Measurements from ENCODE around the gene ANKK1.

Gene ANKK1

GRCh38 chr11:113387605-113388211 lies at the start of gene ANKK1:
TSS of gene ANKK1 (plus strand) at chr11:113387779. CDS start at chr11:113387885, 106 bp downstream.
- DNase-seq (ENCODE audit: low read depth), result no peak

GRCh38 chr11:113338730-113339129 lies 48.8 kb upstream of the ANKK1 start:
- DNase-seq (ENCODE audit: low read depth), result no peak

- DNase-seq (ENCODE audit: low read depth), result no peak
These were observed 47.5 kb upstream of the ANKK1 start for GRCh38 chr11:113339929-113340589.

GRCh38 chr11:113341388-113342165 lies 46.0 kb upstream of the ANKK1 start:
- DNase-seq (ENCODE audit: low read depth), result no peak

GRCh38 chr11:113345978-113346377 lies 41.6 kb upstream of the ANKK1 start:
- no peak for DNase-seq (ENCODE audit: low read depth)

- DNase-seq (ENCODE audit: low read depth), result no peak
These were observed 38.1 kb upstream of the ANKK1 start for GRCh38 chr11:113349528-113349927.

GRCh38 chr11:113350336-113351067 lies 37.1 kb upstream of the ANKK1 start:
- DNase-seq (ENCODE audit: low read depth), result no peak

GRCh38 chr11:113351068-113351450 lies 36.5 kb upstream of the ANKK1 start:
- no peak for DNase-seq (ENCODE audit: low read depth)

- no peak for DNase-seq (ENCODE audit: low read depth)
These were observed 36.1 kb upstream of the ANKK1 start for GRCh38 chr11:113351480-113351879.

GRCh38 chr11:113356203-113356602 lies 31.4 kb upstream of the ANKK1 start:
- DNase-seq (ENCODE audit: low read depth), result no peak

GRCh38 chr11:113363406-113363805 lies 24.2 kb upstream of the ANKK1 start:
- DNase-seq (ENCODE audit: low read depth), result no peak

GRCh38 chr11:113363996-113364641 lies 23.5 kb upstream of the ANKK1 start:
- no peak for DNase-seq (ENCODE audit: low read depth)

- no peak for DNase-seq (ENCODE audit: low read depth)
These were observed 21.7 kb upstream of the ANKK1 start for GRCh38 chr11:113365895-113366294.

GRCh38 chr11:113369411-113369810 lies 18.2 kb upstream of the ANKK1 start:
- no peak for DNase-seq (ENCODE audit: low read depth)

GRCh38 chr11:113370634-113371033 lies 16.9 kb upstream of the ANKK1 start:
- no peak for DNase-seq (ENCODE audit: low read depth)

- DNase-seq (ENCODE audit: low read depth), result no peak
These were observed 15.3 kb upstream of the ANKK1 start for GRCh38 chr11:113372309-113372708.

- DNase-seq (ENCODE audit: low read depth), result no peak
These were observed 14.3 kb upstream of the ANKK1 start for GRCh38 chr11:113373306-113373705.

GRCh38 chr11:113373981-113374560 lies 13.5 kb upstream of the ANKK1 start:
- DNase-seq (ENCODE audit: low read depth), result no peak

- DNase-seq (ENCODE audit: low read depth), result no peak
These were observed 12.2 kb upstream of the ANKK1 start for GRCh38 chr11:113375402-113375801.

- no peak for DNase-seq (ENCODE audit: low read depth)
These were observed 11.4 kb upstream of the ANKK1 start for GRCh38 chr11:113376156-113376555.

GRCh38 chr11:113377681-113378412 lies 9.7 kb upstream of the ANKK1 start:
- DNase-seq (ENCODE audit: low read depth), result no peak
